SU-DHL-6 (cell line): ENCODE data around the gene EEF1E1.

Source experiments
- EZH2phosphoT487 ChIP-seq: fragments of 200-600 bp; sonication (generic), shearing (Covaris generic); conservative IDR thresholded peaks from 2 replicates; pipeline ENCODE4 v1.6.1; 2018; ENCODE audit warnings: mild to moderate bottlenecking, antibody characterized with exemption, low read length, moderate library complexity, mixed read lengths
- TF ChIP-seq, protein P1 (sequence below): fragments of 200-600 bp; sonication (generic); IDR thresholded peaks from one replicate; pipeline ENCODE4 v1.5.1; 2017; ENCODE audit warnings: antibody characterized with exemption, mild to moderate bottlenecking, low read length, moderate library complexity; ENCODE audit not compliant: insufficient read depth, poor library complexity, severe bottlenecking

DNA sequence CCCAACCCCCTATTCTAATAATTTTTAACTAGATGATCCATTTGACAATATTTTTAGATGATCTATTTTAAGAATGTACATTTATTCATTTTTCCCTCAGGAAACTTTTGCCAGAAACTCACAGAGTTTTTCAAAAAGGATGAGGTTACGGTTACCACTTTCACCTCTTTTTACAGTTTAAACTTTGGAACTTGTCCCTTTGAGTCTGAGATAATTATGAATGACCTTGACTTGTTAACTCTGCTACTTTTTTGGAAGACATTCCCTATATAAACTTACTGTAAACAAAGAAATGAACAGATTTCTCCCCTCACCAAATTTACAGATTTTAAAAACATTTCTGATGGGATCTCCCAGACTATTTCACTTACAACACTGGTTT lies 19.8 kb downstream of the EEF1E1 start:
- TF ChIP-seq, protein P1, sequence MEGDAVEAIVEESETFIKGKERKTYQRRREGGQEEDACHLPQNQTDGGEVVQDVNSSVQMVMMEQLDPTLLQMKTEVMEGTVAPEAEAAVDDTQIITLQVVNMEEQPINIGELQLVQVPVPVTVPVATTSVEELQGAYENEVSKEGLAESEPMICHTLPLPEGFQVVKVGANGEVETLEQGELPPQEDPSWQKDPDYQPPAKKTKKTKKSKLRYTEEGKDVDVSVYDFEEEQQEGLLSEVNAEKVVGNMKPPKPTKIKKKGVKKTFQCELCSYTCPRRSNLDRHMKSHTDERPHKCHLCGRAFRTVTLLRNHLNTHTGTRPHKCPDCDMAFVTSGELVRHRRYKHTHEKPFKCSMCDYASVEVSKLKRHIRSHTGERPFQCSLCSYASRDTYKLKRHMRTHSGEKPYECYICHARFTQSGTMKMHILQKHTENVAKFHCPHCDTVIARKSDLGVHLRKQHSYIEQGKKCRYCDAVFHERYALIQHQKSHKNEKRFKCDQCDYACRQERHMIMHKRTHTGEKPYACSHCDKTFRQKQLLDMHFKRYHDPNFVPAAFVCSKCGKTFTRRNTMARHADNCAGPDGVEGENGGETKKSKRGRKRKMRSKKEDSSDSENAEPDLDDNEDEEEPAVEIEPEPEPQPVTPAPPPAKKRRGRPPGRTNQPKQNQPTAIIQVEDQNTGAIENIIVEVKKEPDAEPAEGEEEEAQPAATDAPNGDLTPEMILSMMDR = no peak
- TF ChIP-seq EZH2phosphoT487 = no peak
